ENCODE results near the gene RPL41.

DNA sequence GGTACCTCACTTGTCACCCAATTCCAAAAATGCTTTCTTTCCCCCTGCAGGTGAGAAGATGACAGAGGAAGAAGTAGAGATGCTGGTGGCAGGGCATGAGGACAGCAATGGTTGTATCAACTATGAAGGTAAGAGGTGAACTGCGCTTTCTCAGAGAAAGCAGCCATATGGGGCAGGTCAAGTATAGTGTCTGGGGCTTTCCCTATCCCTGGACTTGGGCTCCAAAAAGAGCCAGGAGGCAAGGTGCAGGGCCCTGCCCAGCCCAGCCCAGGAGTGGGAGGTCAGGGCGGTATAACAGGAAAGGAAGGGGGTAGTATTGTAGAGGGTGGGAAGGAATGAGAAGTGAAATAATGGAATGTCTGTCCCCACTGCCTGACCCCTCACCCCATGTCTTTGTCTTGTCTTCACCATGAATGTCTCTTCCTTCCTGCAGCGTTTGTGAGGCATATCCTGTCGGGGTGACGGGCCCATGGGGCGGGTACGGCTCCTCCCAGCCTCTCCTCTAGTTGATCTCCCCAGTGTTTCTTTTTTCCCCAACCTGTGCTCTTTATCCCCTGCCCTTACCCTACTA, 43.8 kb downstream of the RPL41 start:
- no peak for TF ChIP-seq GATA3 (IDR thresholded peaks at IDR 0.05; ENCODE audit: low read depth, low read length)
- TF ChIP-seq GATA2 (IDR thresholded peaks at IDR 0.05; ENCODE audit: low read depth, low read length): no peak

Data from SH-SY5Y (cell line).